EL (cell line): ENCODE measurements around the gene APLP1.
"Not testable (repeated sequence)": the region's sequence is repeated elsewhere in the genome, so short reads cannot be mapped to it uniquely, and the experiment has no call there.

ENCODE experiments used
- DNase-seq: peaks from one replicate; pipeline ENCODE4 v3.0.0-alpha.2; 2016

The APLP1 gene

GRCh38 chr19:35868172-35868822 lies at the start of gene APLP1:
Gene APLP1, plus strand, starts transcription at chr19:35868574. Its CDS starts 63 bp downstream, at chr19:35868637.
- DNase-seq: peak; percentile 53

- DNase-seq: no peak
Measured at GRCh38 chr19:35822579-35822978, 45.8 kb upstream of the APLP1 start.

- no peak for DNase-seq
Measured at GRCh38 chr19:35824150-35824549, 44.2 kb upstream of the APLP1 start.

GRCh38 chr19:35828692-35829301 lies 39.6 kb upstream of the APLP1 start:
- peak; percentile 51 for DNase-seq

GRCh38 chr19:35830986-35831385 lies 37.4 kb upstream of the APLP1 start:
- no peak for DNase-seq

- DNase-seq: no peak
Measured at GRCh38 chr19:35832054-35832453, 36.3 kb upstream of the APLP1 start.

- DNase-seq: no peak
Measured at GRCh38 chr19:35833972-35834371, 34.4 kb upstream of the APLP1 start.

- not testable (repeated sequence) for DNase-seq
Measured at GRCh38 chr19:35836096-35836495, 32.3 kb upstream of the APLP1 start.

GRCh38 chr19:35841961-35842595 lies 26.3 kb upstream of the APLP1 start:
- no peak for DNase-seq

GRCh38 chr19:35842666-35843272 lies 25.6 kb upstream of the APLP1 start:
- no peak for DNase-seq

GRCh38 chr19:35843676-35844481 lies 24.5 kb upstream of the APLP1 start:
- DNase-seq: peak; percentile 27

GRCh38 chr19:35844482-35845214 lies 23.7 kb upstream of the APLP1 start:
- no peak for DNase-seq

GRCh38 chr19:35845215-35846037 lies 22.9 kb upstream of the APLP1 start:
- DNase-seq: no peak

- no peak for DNase-seq
Measured at GRCh38 chr19:35846038-35846668, 22.2 kb upstream of the APLP1 start.

GRCh38 chr19:35847911-35848310 lies 20.5 kb upstream of the APLP1 start:
- DNase-seq: no peak

- DNase-seq: no peak
Measured at GRCh38 chr19:35848486-35848885, 19.9 kb upstream of the APLP1 start.

GRCh38 chr19:35848919-35849505 lies 19.4 kb upstream of the APLP1 start:
- DNase-seq: no peak

- DNase-seq: no peak
Measured at GRCh38 chr19:35851213-35852028, 17.0 kb upstream of the APLP1 start.

GRCh38 chr19:35852029-35852780 lies 16.2 kb upstream of the APLP1 start, which contains the start of gene NPHS1:
Gene NPHS1, minus strand, starts transcription at chr19:35852504. Its CDS starts 667 bp downstream, at chr19:35851837.
- DNase-seq: no peak
